NCI-H146 (cell line): Measurements from ENCODE around the gene YDJC.
"Not testable (repeated sequence)": the region's sequence is repeated elsewhere in the genome, so short reads cannot be mapped to it uniquely, and the experiment has no call there.

ENCODE experiments used
- DNase-seq: peaks from one replicate; lab custom pipeline; 2025; lab: John Stamatoyannopoulos, UW

The YDJC gene

GRCh38 chr22:21606775-21607174 lies 23.0 kb downstream of the YDJC start:
- no peak for DNase-seq

- no peak for DNase-seq
Observed at GRCh38 chr22:21605887-21606564, 23.8 kb downstream of the YDJC start.

DNA sequence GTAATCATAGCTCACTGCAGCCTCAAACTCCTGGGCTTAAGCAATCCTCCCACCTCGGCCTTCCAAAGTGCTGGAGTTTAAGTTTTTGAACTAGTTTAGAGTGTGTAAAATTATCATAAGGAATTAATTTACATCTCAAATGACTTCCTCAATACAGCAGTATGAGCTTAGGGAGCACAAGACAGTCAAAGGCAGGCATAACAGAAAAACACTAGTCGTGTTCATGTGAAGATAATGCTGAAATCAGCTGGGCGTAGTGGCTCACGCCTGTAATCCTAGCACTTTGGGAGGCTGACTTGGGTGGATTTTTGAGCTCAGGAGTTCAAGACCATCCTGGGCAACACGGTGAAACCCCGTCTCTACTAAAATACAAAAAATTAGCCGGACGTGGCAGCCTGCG lies 25.8 kb downstream of the YDJC start:
- DNase-seq, result no peak

DNA sequence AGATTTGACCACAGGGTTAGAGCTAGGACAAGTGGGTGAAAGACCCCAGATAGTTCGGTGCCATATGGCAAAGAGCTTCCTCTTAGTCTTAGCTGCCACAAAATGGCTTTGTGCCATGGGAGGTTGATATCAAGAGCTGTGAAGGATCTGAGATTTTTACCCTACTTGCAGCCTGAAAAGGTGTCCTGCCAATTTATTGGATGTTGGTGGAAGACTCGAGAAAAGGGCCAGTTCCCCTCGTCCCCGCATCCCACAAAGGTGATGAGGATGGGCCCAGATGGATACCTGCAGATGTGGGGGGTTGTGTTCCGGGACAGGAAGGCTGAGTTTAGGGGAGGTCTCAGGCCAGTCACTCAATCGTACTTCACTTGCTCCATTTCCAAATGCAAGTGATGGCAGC lies 27.2 kb downstream of the YDJC start:
- no peak for DNase-seq

GRCh38 chr22:21599053-21599893 lies 30.5 kb downstream of the YDJC start:
- no peak for DNase-seq

GRCh38 chr22:21598302-21598701 lies 31.5 kb downstream of the YDJC start:
- DNase-seq, result no peak

GRCh38 chr22:21596356-21597135 lies 33.3 kb downstream of the YDJC start:
- DNase-seq, result not testable (repeated sequence)

DNA sequence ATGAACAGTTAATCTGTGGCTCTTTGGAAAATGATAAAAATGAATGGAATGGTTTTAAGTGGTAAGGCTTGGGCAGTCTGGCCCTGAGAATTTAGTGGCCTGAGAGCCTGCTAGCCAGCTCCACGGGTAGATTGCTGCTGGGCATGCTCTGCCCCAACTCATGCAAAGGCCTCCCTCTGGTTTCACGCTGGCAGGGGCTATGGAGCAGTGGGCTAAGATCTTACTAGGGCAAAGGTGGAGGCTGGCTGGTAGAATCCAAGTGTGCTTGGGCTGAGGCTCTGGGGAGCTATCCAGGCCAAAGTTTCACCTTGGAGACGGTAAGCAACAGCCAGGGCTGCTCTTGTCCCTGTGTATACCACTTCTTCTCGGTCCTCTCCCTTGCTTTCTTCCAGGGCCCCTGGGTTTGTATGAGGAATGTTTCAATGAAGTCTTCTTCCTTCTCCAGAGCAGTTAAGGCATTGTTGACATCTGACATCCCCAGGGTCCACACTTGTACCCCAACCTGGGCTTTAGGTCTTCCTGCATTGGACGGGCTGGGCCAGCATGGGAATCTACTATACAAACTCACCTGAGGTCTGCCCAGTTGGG lies 34.9 kb downstream of the YDJC start:
- no peak for DNase-seq

DNA sequence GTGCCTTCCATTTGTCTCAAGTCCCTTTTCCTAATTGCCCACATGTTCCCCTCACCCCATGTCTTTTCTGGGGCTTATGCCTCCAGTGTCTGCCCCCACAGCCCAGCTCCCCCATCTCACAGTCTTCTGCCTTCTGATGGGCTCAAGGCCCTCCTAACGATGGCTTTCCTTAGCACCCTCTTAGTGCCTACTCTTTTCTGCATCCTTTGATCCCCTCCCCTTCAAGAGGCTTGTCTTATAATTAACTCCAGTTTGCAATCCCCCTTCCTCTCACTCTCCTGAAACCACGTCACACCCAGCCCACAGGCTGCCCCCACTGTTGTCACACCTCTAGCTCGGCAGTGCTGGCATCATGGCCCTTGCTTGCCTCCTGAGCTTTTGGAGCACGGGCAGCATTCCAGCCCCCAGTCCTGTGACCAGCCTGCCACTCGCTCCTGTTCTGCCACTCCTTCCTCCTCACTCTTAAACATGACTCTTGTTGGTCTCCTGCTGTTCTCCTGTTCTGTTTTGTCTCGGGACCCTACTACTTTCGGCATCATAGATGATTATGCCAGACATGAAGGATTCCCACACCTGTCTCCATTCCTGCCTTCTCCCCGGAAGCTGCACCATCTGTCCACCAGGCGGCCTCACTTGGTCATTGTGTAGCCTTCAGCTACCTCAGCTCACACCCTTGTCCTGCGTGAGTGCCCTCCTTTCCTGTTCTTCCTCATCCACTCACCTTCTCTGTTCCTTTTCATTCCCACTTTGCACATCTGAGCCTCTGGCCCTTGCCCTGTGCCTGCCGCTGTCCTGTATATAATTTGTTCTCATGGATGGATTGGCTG lies 36.2 kb downstream of the YDJC start:
- DNase-seq, result no peak

DNA sequence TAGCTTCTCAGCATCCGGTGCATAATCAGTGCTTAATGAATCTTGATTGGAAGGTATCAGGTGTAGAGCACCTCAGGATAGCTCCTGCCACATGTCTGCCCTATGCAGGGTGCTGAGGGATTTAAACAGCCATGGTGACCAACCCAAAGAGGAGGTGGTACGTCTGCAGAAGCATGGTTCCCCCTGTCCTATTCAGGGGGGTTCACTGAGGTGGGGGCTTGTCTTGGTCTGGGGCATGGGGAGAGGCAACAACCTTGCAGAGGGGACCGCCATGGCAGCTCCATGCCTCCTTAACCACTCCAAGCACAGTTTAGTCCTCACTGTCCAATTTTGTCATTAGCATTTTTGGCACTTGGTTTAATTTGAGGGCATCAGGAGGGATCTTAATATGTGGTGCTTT lies 37.4 kb downstream of the YDJC start:
- DNase-seq, result no peak

DNA sequence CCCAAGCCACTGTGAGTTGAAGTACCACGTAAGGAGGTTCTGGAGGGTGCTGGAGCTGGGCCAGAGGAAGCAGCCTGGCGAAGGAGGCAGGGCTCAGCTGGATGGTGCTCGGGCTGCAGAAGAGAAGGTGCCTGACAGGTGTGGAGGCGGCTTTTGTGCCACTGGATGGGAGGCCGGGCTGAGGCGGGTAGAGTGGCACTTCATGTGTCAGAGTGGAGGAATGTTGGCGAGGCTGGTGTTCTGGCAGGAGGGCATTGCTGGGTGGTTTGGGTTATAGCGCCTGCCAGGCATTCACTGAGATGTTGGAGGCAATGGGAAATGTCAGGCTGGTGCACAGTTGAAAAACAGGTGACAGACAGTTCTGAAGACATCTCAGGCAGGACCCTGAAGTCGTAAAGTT lies 38.1 kb downstream of the YDJC start:
- no peak for DNase-seq

DNA sequence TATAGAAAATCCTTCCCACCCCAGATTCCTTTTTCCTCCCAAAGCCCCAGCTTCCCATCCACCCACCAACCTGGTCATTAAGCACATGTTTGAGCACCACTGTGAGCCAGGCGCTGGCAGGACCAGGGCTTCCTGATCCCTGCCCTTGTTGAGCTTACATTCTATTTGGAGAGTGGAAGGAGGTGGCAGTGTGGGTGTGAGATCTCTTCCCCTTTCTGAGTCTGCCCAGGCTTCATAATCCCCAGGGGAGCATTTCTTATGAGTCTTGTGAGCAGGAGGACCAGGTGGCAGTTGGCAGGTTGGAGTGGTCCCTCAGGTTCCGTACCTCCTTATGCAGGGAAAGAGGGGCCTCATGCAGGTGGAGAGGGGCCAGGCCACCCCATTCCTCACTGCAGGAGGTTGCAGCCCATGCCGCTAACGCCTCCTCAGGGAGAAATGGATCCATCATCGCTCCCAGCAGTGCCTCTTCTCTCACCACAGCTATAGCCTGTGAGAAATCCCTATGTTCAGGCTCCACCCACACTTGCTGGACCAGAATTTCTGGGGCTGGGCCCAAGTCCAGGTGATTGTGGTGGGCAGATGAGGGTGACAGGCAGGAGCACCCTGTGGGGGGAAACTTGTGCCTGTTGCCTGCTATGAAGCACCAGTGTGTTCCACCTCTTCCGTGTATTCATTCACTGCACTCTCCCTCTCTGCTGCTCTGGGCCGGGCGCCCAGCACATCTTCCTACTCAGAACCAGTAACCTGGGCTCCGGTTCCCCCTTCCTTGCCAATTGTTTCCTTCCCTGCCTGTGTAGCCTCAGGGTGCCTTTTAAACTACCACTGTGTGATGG lies 38.8 kb downstream of the YDJC start:
- no peak for DNase-seq

- DNase-seq, result no peak
Observed at GRCh38 chr22:21589396-21589795, 40.4 kb downstream of the YDJC start.

DNA sequence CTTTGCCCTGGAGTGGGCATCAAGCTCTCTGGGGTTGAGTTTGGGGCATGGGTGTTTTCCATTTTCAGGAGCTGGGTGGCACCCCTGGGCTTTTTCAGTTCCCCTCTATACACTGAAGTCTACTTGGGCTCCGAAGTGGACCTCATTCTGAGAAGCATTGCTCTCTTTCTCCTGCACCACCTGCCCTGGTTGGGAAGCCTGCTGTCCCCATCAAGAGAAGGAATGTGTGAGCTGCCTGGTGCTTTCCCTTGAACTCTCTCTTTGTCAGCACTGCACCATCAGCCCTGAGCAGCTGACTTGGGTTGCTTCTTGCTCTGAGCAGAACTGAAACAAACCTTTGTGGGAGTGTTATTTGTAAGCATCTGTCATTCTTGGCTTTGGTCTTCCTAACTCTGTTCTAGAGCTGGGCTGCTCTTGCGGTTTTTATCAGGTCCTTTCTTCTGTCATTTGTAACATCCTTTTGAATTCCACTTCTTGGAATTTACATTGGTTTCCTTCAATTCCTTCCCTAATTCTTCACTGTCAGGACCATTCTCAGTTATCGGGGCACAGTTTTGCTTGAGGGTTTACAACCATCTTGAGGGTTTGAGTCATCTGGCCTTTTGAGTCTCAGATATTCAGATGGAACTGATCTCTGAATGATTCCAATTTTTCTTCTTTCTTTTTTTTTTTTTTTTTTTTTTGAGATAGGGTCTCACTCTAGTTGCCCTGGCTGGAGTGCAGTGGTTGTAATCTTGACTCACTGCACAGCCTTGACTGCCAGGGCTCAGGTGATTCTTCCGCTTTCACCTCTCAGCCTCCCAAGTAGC lies 41.8 kb downstream of the YDJC start:
- DNase-seq, result no peak

- DNase-seq, result no peak
Observed at GRCh38 chr22:21585389-21585788, 44.4 kb downstream of the YDJC start.

- DNase-seq, result no peak
Observed at GRCh38 chr22:21582801-21583740, 46.8 kb downstream of the YDJC start.

GRCh38 chr22:21581009-21581713 lies 48.7 kb downstream of the YDJC start:
- not testable (repeated sequence) for DNase-seq

- DNase-seq, result not testable (repeated sequence)
Observed at GRCh38 chr22:21580623-21581007, 49.2 kb downstream of the YDJC start.
